Fibroblast of upper back skin (primary cell): ENCODE data around the gene PAN3.
"Not testable (repeated sequence)": the region's sequence is repeated elsewhere in the genome, so short reads cannot be mapped to it uniquely, and the experiment has no call there.

ENCODE experiments used
- DNase-seq: peaks from one replicate; pipeline ENCODE4 v3.0.0-alpha.2; 2013

The PAN3 gene

GRCh38 chr13:28138012-28138755, at the start of gene PAN3:
Gene PAN3 (plus strand): TSS chr13:28138545. CDS start chr13:28138658, 113 bp downstream.
- DNase-seq: peak; percentile 89

GRCh38 chr13:28089065-28089464, 49.3 kb upstream of the PAN3 start:
- no peak for DNase-seq

- DNase-seq: no peak
These were observed 45.9 kb upstream of the PAN3 start for GRCh38 chr13:28092431-28092830.

GRCh38 chr13:28093881-28094280, 44.5 kb upstream of the PAN3 start:
- DNase-seq: no peak

GRCh38 chr13:28094306-28094705, 44.0 kb upstream of the PAN3 start:
- DNase-seq: no peak

- no peak for DNase-seq
These were observed 40.8 kb upstream of the PAN3 start for GRCh38 chr13:28097503-28097902.

- DNase-seq: no peak
These were observed 38.8 kb upstream of the PAN3 start for GRCh38 chr13:28099396-28100149.

GRCh38 chr13:28100150-28101121, 37.9 kb upstream of the PAN3 start, which contains the start of gene FLT3:
Gene FLT3 (minus strand): TSS chr13:28100576. CDS start chr13:28100510, 66 bp downstream.
- DNase-seq: peak; percentile 38

GRCh38 chr13:28101886-28102285, 36.5 kb upstream of the PAN3 start:
- not testable (repeated sequence) for DNase-seq

- no peak for DNase-seq
These were observed 31.4 kb upstream of the PAN3 start for GRCh38 chr13:28106976-28107375.

GRCh38 chr13:28110414-28110813, 27.9 kb upstream of the PAN3 start:
- no peak for DNase-seq

- DNase-seq: no peak
These were observed 21.6 kb upstream of the PAN3 start for GRCh38 chr13:28116736-28117135.

GRCh38 chr13:28117689-28118377, 20.5 kb upstream of the PAN3 start:
- DNase-seq: no peak

- DNase-seq: no peak
These were observed 18.0 kb upstream of the PAN3 start for GRCh38 chr13:28120317-28120716.

- no peak for DNase-seq
These were observed 17.1 kb upstream of the PAN3 start for GRCh38 chr13:28121224-28121623.

- no peak for DNase-seq
These were observed 10.3 kb upstream of the PAN3 start for GRCh38 chr13:28128030-28128429.

GRCh38 chr13:28128926-28129325, 9.4 kb upstream of the PAN3 start:
- DNase-seq: no peak

GRCh38 chr13:28129911-28130693, 8.2 kb upstream of the PAN3 start:
- no peak for DNase-seq

- DNase-seq: no peak
These were observed 6.7 kb upstream of the PAN3 start for GRCh38 chr13:28131646-28132045.

- DNase-seq: no peak
These were observed 1.4 kb upstream of the PAN3 start for GRCh38 chr13:28136916-28137315.

- DNase-seq: no peak
These were observed 749 bp upstream of the PAN3 start for GRCh38 chr13:28137596-28137995.
